Cardiac muscle cell (in vitro differentiated cells and primary cell): ENCODE measurements around the gene CNKSR1. TPM values are rescaled to one million over a fixed set of nuclear protein-coding genes. Genes with fewer than 3 reads are reported as not detected.
A peak's percentile ranks its signal among the peaks of the same experiment; 100 is the strongest.

Experiments
- DNase-seq, 2 donors: peaks; one replicate each; pipeline versions ENCODE4 v3.0.0 to v3.0.0-alpha.2; 2010 to 2017; ENCODE audit warnings: low read depth in 1 of 2, low spot score in 1 of 2
- H3K27ac ChIP-seq: fragments of 200-600 bp; sonication (generic); 2 replicates; pipeline ENCODE4 v1.5.1; 2016
- H3K27me3 ChIP-seq: fragments of 200-600 bp; sonication (generic); 2 replicates; pipeline ENCODE4 v1.6.0; 2016; ENCODE audit warnings: control low read depth
- H3K36me3 ChIP-seq: fragments of 200-600 bp; sonication (generic); 2 replicates; pipeline ENCODE4 v1.5.1; 2016; ENCODE audit warnings: control low read depth
- H3K4me1 ChIP-seq: fragments of 200-600 bp; sonication (generic); 2 replicates; pipeline ENCODE4 v1.8.1; 2017; ENCODE audit warnings: low read depth, mild to moderate bottlenecking, mixed run types
- H3K4me3 ChIP-seq: fragments of 200-600 bp; sonication (generic); 2 replicates; pipeline ENCODE4 v1.5.1; 2016; ENCODE audit warnings: mild to moderate bottlenecking
- H3K9me3 ChIP-seq: fragments of 200-600 bp; sonication (generic); 2 replicates; pipeline ENCODE4 v1.5.1; 2017; ENCODE audit warnings: low read depth, mild to moderate bottlenecking, control low read depth
- polyA plus RNA-seq: library from polyadenylated mRNA; unstranded; fragments of >200 nt; fragmentation: Nextera tagmentation; extraction: Ambion mirVana; gene quantifications from 2 replicates; pipeline ENCODE4 v1.2.1, GENCODE V29; 2016
- total RNA-seq: library from RNA; depleted of rRNA; stranded (reverse); fragments of >200 nt; gene quantifications from 2 replicates; pipeline ENCODE4 v1.2.3, GENCODE V29; 2016
- TF ChIP-seq, protein P1 (sequence below): IDR thresholded peaks from 2 replicates; pipeline ENCODE4 v1.5.1; 2012; ENCODE audit warnings: low read depth, mild to moderate bottlenecking, low read length

CNKSR1 gene
- total and polyA plus RNA-seq, 2 experiments from 2014 or later, result 7.5 to 9.7 TPM

DNA sequence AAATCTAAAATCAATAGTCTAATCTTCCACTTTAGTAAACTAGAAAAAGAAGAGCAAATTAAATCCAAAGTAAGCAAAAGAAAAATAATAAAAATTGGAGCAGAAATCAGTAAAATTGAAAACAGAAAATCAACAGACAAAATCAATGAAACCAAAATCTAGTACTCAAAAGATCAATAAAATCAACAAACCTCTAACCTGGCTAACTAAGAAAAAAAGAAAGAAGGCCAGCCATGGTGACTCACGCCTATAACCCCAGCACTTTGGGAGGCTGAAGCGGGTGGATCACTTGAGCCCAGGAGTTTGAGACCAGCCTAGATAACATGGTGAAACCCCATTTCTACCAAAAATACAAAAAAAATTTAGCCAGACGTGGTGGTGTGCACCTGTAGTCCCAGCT is 42.8 kb upstream of the CNKSR1 start:
- Histone ChIP-seq H3K27ac (no peak overlapping the region), H3K4me1 (no peaks in the 10 kb centered on the region), H3K27me3 (no peaks in the 10 kb centered on the region), H3K4me3 (no peak overlapping the region), H3K36me3 (no peaks in the 10 kb centered on the region), H3K9me3 (no peaks in the 10 kb centered on the region)
- TF ChIP-seq, protein P1, sequence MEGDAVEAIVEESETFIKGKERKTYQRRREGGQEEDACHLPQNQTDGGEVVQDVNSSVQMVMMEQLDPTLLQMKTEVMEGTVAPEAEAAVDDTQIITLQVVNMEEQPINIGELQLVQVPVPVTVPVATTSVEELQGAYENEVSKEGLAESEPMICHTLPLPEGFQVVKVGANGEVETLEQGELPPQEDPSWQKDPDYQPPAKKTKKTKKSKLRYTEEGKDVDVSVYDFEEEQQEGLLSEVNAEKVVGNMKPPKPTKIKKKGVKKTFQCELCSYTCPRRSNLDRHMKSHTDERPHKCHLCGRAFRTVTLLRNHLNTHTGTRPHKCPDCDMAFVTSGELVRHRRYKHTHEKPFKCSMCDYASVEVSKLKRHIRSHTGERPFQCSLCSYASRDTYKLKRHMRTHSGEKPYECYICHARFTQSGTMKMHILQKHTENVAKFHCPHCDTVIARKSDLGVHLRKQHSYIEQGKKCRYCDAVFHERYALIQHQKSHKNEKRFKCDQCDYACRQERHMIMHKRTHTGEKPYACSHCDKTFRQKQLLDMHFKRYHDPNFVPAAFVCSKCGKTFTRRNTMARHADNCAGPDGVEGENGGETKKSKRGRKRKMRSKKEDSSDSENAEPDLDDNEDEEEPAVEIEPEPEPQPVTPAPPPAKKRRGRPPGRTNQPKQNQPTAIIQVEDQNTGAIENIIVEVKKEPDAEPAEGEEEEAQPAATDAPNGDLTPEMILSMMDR, result no peak
- no peak for DNase-seq

DNA sequence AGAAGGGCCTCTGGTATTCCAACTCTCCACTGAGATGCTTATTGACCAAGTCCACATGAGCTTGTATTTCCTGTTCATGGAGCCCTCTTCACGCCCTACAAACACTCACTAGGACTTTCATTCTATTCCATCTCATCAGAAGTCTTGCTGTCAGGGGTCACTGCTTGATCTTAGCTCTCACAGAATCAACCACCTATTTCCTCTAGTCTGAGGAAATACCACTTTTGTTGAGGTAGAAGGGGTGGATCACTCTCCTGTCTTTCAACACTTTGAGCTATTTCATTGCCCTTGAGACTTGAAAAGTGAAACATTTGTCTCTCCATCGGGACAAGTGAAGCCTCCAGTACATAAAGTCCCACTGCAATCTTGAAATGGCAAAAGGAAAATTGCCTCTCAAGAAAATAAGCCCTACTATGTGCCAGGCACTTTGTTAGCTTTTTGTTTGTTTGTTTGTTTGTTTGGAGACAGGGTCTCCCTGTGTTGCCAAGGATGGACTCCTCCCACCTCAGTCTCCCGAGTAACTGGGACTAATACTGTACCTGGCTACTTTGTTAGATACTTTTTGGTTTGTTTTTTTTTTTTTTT is 38.2 kb upstream of the CNKSR1 start:
- Histone ChIP-seq H3K36me3 (no peaks in the 10 kb centered on the region), H3K4me1 (no peaks in the 10 kb centered on the region), H3K9me3 (no peaks in the 10 kb centered on the region), H3K27me3 (no peaks in the 10 kb centered on the region), H3K4me3 (no peak overlapping the region), H3K27ac (no peak overlapping the region)
- TF ChIP-seq, protein P1, result no peak
- DNase-seq, result no peak

DNA sequence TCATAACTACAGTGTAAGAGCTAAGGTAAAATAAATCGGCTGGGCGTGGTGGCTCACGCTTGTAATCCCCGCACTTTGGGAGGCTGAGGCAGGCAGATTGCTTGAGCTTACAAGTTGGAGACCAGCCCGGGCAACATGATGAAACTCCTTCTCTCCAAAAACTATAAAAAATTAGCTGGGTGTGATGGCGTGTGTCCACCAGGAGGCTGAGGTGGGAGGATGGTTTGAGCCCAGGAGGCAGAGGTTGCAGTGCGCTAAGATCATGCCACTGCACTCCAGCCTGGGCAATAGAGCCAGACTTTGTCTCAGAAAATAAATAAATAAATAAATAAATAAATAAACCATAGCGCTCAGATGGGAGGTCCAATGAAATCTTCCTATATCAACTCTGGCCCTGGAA is 35.1 kb upstream of the CNKSR1 start:
- Histone ChIP-seq H3K27me3 (no peaks in the 10 kb centered on the region), H3K27ac (no peak overlapping the region), H3K4me1 (no peaks in the 10 kb centered on the region), H3K4me3 (no peak overlapping the region), H3K36me3 (no peaks in the 10 kb centered on the region), H3K9me3 (no peaks in the 10 kb centered on the region)
- DNase-seq, result no peak
- TF ChIP-seq, protein P1, result no peak

DNA sequence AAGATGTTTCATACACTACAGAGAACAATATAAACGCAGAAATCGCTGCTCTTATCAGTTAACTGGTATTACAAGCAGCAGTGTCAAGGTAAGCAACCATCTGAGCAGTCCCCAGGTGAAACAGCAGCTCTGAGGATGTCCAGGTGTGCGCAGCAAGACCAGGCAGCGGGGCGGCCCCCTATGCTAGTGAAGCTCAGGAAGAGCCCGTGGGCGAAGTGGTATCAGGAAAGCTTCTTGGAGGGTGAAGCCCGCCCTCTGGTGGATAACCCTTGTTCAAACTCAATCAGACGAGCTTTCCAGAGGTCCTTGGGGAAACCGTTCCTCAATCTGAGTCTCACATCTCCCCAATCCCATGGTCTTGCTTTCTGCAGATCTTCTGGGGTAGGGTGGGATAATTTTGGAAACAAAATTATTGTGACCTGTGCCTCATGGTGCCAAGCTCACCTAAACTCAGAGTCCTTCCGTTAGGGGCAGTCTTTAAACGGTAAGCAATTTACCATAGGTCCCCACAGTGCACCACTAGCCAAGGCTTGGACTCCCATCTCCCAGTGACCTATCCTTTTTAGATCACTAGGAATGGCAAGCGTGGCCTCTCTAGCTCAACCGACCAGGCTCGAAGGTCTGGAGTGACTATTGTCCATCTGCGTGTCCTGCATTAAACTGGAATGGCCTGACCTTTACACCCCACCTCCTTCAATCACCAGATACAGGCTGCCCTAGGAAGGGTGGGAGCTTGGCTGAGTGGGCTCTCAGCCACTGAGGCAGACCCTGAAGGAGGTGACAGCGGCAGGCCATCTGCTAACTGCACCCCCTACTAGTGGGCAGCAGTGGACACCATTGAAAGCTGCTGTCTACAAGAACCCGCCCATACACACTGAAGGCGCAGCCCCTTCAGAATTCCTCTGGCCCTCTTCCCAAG is 32.0 kb upstream of the CNKSR1 start:
- DNase-seq, result peak; percentile 87 to 93
- no peaks in the 10 kb centered on the region for H3K36me3 ChIP-seq
- no peaks in the 10 kb centered on the region for H3K9me3 ChIP-seq
- TF ChIP-seq, protein P1, result peak; percentile 72
- H3K4me1 ChIP-seq, result no peaks in the 10 kb centered on the region
- no peak overlapping the region for H3K27ac ChIP-seq
- no peaks in the 10 kb centered on the region for H3K27me3 ChIP-seq
- H3K4me3 ChIP-seq, result no peak overlapping the region

DNA sequence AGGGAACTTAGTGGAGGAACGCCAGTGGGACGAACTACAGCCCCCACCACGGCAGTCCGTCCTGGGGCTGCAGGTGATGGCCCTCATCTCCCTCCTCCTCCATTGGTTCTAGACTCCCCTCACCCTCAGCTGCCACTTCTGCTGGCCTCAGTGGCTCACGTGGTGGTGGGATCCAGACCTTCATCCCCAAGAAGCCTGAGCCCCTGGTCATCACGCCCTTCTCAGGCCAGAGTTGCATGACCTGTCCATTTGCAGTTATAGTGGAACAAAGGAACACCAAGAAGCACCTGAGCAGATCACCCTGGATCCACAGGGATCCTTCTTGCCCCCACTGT is 31.4 kb upstream of the CNKSR1 start:
- TF ChIP-seq, protein P1, result no peak
- H3K27ac ChIP-seq, result no peak overlapping the region
- no peaks in the 10 kb centered on the region for H3K9me3 ChIP-seq
- DNase-seq, result no peak
- no peaks in the 10 kb centered on the region for H3K36me3 ChIP-seq
- no peaks in the 10 kb centered on the region for H3K4me1 ChIP-seq
- no peak overlapping the region for H3K4me3 ChIP-seq
- H3K27me3 ChIP-seq, result no peaks in the 10 kb centered on the region
